Measurements from ENCODE around the gene SLC25A22.

The SLC25A22 gene

DNA sequence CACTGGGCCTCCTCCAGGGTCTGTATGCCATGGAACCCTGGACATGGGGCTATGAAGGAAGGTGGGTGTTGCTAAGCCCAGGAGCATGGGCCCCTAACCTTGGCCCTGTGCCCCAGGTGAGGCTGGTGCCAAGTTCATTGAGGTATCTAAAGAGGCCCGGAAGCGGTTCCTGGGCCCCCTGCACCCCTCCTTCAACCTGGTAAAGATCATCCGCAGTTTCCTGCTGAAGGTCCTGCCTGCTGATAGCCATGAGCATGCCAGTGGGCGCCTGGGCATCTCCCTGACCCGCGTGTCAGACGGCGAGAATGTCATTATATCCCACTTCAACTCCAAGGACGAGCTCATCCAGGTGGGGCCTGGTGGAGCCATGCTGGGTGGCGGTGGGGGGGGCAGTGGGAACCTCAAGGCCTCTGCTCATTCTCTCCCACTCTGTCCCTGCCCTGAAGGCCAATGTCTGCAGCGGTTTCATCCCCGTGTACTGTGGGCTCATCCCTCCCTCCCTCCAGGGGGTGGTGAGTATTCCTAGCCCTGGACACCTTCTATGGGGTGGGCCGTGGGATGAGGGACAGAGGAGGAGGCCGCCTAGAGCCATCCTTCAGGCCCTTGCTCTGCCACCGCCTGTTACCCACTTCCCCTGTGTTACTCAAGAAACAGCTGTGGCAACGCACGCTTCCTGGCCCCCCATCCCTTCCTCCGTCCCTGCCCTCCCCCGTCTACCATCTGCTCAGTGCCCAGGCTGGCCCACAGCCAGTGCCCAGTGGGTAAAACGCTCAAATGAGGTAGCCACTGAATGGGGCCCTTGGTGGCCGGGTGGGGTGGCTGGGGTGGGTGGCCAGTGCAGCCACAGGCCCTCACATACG is 23.7 kb upstream of the SLC25A22 start:
- no peak for DNase-seq

GRCh38 chr11:820655-821511 is 22.8 kb upstream of the SLC25A22 start:
- DNase-seq = no peak

DNA sequence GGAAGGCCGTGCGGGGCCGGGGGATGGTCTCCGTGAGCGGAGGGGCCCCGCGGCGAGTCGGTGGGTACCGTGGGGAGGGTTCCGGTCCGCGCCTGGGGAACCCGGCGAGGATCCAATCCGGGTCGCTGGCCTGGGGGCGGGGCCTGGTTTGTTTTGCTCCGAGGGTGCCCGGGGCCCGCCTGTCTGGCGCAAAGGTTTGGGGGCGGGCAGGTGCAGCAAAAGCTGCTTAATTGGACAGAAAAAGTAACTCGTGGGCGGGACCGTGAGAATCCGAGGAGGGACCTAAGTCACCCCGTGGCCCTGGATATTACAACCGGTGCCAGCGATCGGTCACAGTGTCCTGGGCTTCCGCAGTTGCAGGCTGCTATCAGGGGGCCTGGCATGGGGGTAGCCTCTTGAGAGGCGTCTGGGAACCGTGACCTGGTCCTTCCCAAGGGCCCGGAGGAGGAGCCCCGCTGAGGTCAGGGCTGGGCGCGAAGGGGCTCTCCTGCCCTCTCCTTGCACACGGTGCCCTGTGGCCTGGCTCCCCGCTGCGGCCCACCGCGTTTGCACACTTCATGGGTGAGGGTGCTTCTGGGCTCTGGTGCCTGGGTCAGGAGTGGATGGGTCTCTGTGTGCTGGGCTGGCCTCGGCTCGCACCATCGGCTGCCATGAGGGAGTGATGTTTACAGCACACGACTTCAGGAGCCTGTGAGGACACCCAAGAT is 22.0 kb upstream of the SLC25A22 start:
- DNase-seq = no peak

DNA sequence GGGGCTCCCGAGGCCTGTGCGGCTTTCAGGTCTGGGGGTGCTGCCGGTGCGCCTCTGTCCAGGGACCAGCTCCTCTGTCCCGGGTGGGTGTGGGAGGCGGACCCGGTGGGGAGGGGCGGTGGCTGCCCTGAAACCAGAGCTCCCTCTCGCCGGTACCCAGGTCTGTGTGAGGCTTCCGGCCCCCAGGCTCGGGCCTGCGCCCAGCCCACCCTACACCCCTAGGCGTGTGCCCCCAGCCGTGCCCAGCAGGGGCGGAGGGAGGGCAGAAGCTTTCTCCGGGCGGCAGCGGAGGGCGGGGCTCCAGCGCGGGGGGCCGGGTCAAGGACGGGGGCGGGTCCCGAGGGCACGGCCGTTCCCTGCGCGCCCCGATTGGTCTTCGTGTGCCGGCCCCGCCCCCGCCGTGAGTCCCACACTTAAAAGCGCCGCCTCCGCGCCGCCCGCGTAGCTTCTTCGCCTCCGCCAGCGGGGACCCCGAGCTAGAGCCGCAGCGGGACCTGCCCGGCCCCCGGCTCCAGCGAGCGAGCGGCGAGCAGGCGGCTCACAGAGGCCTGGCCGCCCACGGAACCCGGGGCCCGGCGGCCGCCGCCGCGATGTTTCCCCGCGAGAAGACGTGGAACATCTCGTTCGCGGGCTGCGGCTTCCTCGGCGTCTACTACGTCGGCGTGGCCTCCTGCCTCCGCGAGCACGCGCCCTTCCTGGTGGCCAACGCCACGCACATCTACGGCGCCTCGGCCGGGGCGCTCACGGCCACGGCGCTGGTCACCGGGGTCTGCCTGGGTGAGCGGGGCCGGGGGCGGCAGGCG is 21.2 kb upstream of the SLC25A22 start:
- no peak for DNase-seq

GRCh38 chr11:818396-819128 is 20.5 kb upstream of the SLC25A22 start, which contains the start of gene PNPLA2:
Gene PNPLA2 (plus strand): TSS chr11:818914. CDS start chr11:819719, 805 bp downstream.
- no peak for DNase-seq

DNA sequence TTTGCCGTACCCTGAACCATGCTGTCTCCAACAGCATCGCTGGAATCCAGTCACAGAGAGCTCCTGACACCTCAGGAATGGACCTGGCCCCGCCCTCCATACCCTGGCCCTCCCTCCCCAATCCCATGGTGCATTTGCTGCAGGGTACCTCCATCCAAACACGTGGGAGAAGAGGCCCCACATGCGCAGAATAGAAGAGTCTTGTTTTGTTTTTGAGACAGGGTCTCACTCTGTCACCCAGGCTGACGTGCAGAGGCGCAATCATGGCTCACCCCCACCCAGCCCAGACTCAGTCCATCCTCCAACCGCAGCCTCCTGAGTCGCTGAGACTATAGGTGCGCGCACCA is 18.3 kb upstream of the SLC25A22 start:
- no peak for DNase-seq

DNA sequence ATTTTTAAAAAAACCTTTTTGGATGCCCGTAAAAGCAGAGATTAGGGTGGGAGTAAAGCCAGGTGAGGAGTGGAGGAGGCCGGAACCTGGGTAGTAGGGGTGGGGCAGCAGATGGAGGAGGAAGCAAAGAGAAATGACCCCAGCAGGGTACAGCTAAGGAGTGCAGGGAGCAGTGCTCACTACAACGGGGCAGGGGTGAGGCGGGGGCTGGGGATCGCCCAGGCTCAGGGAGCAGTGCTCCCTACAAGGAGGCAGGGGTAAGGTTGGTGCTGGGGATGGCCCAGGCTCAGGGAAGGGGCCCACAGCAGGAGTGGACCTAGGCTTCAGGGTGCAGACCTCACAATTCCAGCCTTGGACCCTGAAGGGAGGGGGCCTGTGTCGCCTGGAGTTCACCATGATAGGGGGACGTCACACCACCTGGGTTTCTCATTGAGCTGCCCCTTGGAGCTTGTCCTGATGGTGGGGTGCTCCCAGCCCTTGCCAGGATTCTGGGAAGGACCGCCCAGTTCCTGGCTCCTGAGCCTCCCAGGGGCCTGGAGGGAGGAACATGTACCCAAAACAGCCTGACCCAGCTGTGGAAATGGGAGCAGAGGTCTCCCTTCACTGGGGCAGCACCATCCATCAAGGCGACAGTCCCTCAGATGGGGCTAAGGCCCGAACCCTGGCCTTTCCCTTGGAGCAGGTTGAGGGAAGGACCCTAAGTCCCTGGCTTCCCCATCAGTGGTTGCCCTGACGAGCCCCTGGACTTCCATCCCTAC is 17.8 kb upstream of the SLC25A22 start:
- no peak for DNase-seq

DNA sequence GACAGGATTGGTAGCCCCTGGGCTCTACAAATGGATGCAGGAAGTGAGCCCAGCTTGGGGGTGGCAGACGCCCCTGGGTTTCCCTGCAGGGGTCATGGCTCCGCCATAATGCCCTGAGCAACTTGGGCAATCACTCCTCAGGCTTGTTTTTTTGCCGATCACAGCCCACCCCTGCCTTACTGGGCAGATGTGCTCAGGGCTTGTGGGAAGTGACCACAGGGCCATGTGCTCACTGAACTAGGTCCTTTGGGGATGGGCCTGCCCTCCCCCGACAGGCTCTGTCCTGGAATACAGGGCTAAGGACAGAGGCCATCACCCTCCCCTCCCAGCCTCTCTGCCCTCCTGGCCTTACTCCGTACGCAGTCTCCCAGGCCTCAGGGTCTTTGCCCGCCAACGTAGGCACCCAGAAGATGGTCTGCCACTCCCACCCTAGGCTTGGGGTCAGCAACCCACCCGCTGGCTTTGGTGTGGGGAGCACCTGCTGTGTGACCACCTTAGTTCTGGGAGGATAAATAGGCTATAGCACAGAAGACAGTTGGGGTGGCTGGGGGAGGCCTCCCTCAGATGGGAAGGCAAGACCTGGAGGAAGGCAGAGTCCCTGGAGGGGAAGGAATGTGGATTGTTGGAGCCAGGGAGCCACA is 15.5 kb upstream of the SLC25A22 start:
- no peak for DNase-seq

DNA sequence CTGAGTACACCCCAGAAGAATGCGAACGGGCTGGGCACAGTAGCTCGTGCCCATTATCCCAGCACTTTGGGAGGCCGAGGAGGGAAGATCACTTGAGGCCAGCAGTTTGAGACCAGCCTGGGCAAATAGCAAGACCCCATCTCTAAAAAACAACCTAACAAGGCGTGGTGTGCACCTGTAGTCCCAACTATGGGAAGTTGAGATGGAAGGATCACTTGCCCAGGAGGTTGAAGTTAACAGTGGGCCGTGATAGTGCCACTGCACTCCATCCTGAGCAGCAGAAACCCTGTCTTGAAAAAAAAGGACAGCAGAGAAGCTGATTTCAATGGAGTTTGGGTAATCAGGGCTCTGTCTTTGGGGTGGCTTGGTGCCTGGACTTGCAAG is 15.0 kb upstream of the SLC25A22 start:
- no peak for DNase-seq

DNA sequence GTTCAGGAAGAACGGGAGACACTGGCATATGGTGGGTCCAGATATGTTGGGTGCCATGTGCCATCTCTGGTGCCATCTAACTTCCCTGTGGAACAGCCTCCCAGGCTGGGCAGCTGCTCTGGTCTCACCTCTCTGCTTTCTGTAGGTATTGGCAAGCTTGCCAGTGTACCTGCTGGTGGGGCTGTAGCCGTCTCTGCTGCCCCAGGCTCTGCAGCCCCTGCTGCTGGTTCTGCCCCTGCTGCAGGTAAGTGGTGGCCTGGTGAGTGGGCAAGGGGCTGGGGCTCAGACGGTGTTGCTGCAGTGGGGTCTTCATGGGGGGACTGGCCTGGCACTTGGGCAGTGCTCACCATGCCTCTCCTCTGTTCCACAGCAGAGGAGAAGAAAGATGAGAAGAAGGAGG is 14.3 kb upstream of the SLC25A22 start:
- no peak for DNase-seq

GRCh38 chr11:811446-812245 is 13.6 kb upstream of the SLC25A22 start:
- no peak for DNase-seq

- DNase-seq = no peak
Measured at GRCh38 chr11:810040-810567, 12.0 kb upstream of the SLC25A22 start.

DNA sequence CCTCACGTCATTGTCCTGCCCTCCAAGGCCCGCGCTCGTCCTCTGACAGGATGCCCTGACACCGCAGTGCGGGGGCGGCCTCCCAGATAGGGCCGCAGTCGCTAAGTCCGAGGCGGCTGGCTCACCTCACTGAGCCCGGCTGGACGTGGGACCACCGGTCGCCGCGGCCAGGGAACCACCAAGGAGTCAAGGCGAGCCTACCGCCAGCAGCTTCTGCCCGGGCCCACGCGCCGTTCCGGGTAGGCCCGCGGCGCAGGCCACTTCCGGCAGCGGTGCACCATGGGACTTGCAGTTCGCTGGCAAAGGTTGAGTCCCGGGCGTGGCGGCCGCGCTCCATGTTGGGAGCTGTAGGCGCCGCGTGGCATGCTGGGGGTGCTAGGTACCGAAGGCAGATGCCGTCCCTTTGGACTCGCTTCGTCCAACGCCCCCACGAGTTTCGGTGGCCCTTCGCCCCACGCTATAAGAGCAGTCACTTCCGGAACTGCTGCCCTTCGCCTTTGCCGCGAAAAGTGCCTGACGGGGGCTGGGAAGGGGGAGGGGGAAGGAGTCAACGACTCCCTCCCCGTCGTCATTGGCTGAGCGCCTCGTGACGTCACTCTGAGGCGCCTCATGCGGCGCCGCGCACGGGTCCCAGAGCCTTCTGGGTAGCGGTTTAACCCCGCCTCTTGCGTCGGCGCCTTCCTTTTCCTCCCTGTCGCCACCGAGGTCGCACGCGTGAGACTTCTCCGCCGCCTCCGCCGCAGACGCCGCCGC is 11.4 kb upstream of the SLC25A22 start, which contains the start of gene RPLP2:
TSS of gene RPLP2 (plus strand) at position 681 of the 753 bp plus-strand sequence. CDS start 268 bp downstream, outside the sequence.
- DNase-seq = peak; percentile 97

GRCh38 chr11:808427-809286 is 10.6 kb upstream of the SLC25A22 start:
- DNase-seq = no peak

DNA sequence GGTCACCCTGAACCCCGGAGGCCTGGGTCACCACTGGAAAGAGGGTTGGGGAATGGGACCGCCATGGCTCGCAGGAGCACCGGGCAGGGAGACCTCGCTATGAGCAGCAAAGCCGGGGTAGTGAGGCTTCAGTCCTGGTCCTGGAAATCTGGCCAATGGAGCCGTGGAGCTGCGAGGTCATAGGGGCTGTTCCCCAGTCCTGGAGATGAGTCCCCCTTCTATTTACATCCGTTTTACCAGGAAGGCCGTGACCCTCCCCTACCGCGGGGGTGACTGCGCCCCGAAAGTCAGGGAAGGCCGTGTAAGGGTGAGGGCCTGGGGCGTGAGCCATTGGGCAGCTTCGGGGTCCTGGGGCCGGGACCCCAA is 6.5 kb upstream of the SLC25A22 start:
- DNase-seq = no peak

- no peak for DNase-seq
Measured at GRCh38 chr11:803770-804598, 5.9 kb upstream of the SLC25A22 start.

DNA sequence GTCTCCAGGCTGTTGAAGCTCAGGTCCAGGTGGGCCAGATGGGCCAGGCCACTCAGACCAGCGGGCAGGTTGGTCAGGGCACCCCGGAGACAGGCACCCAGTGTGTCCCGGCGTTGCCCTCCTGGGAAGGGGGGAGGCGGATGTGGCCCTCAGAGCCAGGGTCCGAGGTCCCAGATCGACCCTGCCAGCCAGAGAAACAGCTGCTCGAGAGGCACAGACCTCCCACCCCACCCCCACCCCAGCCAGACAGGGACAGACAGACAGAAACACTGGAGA is 5.3 kb upstream of the SLC25A22 start:
- no peak for DNase-seq

All from cortex of kidney (tissue), 1 donor.